ENCODE results near the gene BBS7. TPM values are rescaled to one million over a fixed set of nuclear protein-coding genes. Genes with fewer than 3 reads are reported as not detected.

The BBS7 gene
- total and polyA plus RNA-seq, 2 of the 13 experiments (the other 11 are each of a cell fraction or from before 2014, with no cell fraction given) = 9.0 to 15.7 TPM

GRCh38 chr4:121811122-121811521 is 59.2 kb downstream of the BBS7 start (continued):
- no peak for TF ChIP-seq ZNF275 (CRISPR knock-in tag; IDR thresholded peaks at IDR 0.05; ENCODE audit: borderline replicate concordance)
- no peak for TF ChIP-seq MTF2 (CRISPR knock-in tag; IDR thresholded peaks at IDR 0.05; ENCODE audit: borderline replicate concordance)
- no peak for TF ChIP-seq NR2F2 (IDR thresholded peaks at IDR 0.05; ENCODE audit: borderline replicate concordance, low read depth)
- TF ChIP-seq ZNF598 (CRISPR knock-in tag; IDR thresholded peaks at IDR 0.05; ENCODE audit: borderline replicate concordance) = no peak

GRCh38 chr4:121806411-121806810 is 63.9 kb downstream of the BBS7 start:
- ATAC-seq (no peak), DNase-seq (ENCODE audit: low spot score) (no peak), FAIRE-seq (no peak)
- H3K4me3 ChIP-seq (replicated peaks in 1 of 3; ENCODE audit: insufficient read depth in 1 of 3, low read depth in 2 of 3, low read length in 3 of 3) = no peak overlapping the region
- H3K79me2 ChIP-seq (ENCODE audit: insufficient read depth, low read length) = peaks cover 16% of the 10 kb centered on the region
- 92% methylated on average over 4 of the region's 4 CpGs for WGBS (ENCODE audit: low lambda C conversion rate)
- H4K20me1 ChIP-seq (ENCODE audit: insufficient read depth, low read length) = no peaks in the 10 kb centered on the region
- H3K27ac ChIP-seq (ENCODE audit: extremely low read length, insufficient read depth, low read length) = no peak overlapping the region
- ChIA-PET POLR2A (no interaction called here), CTCF (ENCODE audit: low intra/inter-chr PET ratio, low total read pairs) (no interaction called here)
- in situ Hi-C loops (cut with HindIII; ENCODE audit: extremely low pct_ligation_motif_present, low pct_unique_long_range_greater_than_20kb) (no loop called here), intact Hi-C loops (cut with micrococcal nuclease; ENCODE audit: unreplicated experiment) (no loop called here)
- H2AFZ ChIP-seq (ENCODE audit: low read length) = no peak overlapping the region
- no peaks in the 10 kb centered on the region; a peak in 1 of 5 replicates for H3K27me3 ChIP-seq (ENCODE audit: control insufficient read depth in 1 of 2, insufficient read depth in 2 of 2, low read length in 2 of 2)
- no peak overlapping the region for H3K9ac ChIP-seq (ENCODE audit: insufficient read depth, low read depth, low read length)
- H3K9me3 ChIP-seq (ENCODE audit: low read length) = no peaks in the 10 kb centered on the region
- no peak overlapping the region for H3K4me2 ChIP-seq (ENCODE audit: low read depth, low read length)
- no TSS peak for BruUV-seq (replicated peaks)
- H3K4me1 ChIP-seq (ENCODE audit: insufficient read depth, low read length) = peaks cover 18% of the 10 kb centered on the region
- peaks cover 8 to 30% of the 10 kb centered on the region in 2 experiments; a peak in 4 of 5 replicates for H3K36me3 ChIP-seq (replicated peaks in 1 of 2; ENCODE audit: control insufficient read depth in 1 of 2, insufficient read depth in 2 of 2, low read length in 2 of 2)
- TF ChIP-seq ZNF44 (CRISPR knock-in tag; IDR thresholded peaks at IDR 0.05) = no peak
- no peak for TF ChIP-seq SCMH1 (CRISPR knock-in tag; IDR thresholded peaks at IDR 0.05; ENCODE audit: borderline replicate concordance)
- TF ChIP-seq ESRRA (CRISPR knock-in tag; IDR thresholded peaks at IDR 0.05; ENCODE audit: low read depth) = no peak
- TF ChIP-seq, protein P1, sequence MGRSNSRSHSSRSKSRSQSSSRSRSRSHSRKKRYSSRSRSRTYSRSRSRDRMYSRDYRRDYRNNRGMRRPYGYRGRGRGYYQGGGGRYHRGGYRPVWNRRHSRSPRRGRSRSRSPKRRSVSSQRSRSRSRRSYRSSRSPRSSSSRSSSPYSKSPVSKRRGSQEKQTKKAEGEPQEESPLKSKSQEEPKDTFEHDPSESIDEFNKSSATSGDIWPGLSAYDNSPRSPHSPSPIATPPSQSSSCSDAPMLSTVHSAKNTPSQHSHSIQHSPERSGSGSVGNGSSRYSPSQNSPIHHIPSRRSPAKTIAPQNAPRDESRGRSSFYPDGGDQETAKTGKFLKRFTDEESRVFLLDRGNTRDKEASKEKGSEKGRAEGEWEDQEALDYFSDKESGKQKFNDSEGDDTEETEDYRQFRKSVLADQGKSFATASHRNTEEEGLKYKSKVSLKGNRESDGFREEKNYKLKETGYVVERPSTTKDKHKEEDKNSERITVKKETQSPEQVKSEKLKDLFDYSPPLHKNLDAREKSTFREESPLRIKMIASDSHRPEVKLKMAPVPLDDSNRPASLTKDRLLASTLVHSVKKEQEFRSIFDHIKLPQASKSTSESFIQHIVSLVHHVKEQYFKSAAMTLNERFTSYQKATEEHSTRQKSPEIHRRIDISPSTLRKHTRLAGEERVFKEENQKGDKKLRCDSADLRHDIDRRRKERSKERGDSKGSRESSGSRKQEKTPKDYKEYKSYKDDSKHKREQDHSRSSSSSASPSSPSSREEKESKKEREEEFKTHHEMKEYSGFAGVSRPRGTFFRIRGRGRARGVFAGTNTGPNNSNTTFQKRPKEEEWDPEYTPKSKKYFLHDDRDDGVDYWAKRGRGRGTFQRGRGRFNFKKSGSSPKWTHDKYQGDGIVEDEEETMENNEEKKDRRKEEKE (IDR thresholded peaks at IDR 0.05) = no peak
- TF ChIP-seq, protein P2, sequence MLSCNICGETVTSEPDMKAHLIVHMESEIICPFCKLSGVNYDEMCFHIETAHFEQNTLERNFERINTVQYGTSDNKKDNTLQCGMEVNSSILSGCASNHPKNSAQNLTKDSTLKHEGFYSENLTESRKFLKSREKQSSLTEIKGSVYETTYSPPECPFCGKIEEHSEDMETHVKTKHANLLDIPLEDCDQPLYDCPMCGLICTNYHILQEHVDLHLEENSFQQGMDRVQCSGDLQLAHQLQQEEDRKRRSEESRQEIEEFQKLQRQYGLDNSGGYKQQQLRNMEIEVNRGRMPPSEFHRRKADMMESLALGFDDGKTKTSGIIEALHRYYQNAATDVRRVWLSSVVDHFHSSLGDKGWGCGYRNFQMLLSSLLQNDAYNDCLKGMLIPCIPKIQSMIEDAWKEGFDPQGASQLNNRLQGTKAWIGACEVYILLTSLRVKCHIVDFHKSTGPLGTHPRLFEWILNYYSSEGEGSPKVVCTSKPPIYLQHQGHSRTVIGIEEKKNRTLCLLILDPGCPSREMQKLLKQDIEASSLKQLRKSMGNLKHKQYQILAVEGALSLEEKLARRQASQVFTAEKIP (CRISPR knock-in tag; IDR thresholded peaks at IDR 0.05; ENCODE audit: borderline replicate concordance) = no peak
- TF ChIP-seq ZNF883 (CRISPR knock-in tag; IDR thresholded peaks at IDR 0.05; ENCODE audit: not compliant biosample characterization) = no peak
- TF ChIP-seq, protein P3, sequence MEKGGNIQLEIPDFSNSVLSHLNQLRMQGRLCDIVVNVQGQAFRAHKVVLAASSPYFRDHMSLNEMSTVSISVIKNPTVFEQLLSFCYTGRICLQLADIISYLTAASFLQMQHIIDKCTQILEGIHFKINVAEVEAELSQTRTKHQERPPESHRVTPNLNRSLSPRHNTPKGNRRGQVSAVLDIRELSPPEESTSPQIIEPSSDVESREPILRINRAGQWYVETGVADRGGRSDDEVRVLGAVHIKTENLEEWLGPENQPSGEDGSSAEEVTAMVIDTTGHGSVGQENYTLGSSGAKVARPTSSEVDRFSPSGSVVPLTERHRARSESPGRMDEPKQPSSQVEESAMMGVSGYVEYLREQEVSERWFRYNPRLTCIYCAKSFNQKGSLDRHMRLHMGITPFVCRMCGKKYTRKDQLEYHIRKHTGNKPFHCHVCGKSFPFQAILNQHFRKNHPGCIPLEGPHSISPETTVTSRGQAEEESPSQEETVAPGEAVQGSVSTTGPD (CRISPR knock-in tag; IDR thresholded peaks at IDR 0.05) = no peak
- TF ChIP-seq NFYB (CRISPR knock-in tag; IDR thresholded peaks at IDR 0.05) = no peak
- TF ChIP-seq TAF15 (IDR thresholded peaks at IDR 0.05; ENCODE audit: low read depth, low read length, poor library complexity, severe bottlenecking) = no peak
- TF ChIP-seq ZNF713 (CRISPR knock-in tag; IDR thresholded peaks at IDR 0.05) = no peak
- no peak for TF ChIP-seq TERF1 (CRISPR knock-in tag; IDR thresholded peaks at IDR 0.05)

All from HepG2 (cell line).